ENCODE measurements around the gene C10orf105. TPM values are rescaled to one million over a fixed set of nuclear protein-coding genes. Genes with fewer than 3 reads are reported as not detected.

C10orf105 gene
- total RNA-seq, 4 donors from 2014 or later = 0.07 to 1.2 TPM; not detected in 2

- Histone ChIP-seq H3K4me3 (no peak overlapping the region), H3K27me3 (no peaks in the 10 kb centered on the region), H3K36me3 (no peaks in the 10 kb centered on the region), H3K4me1 (no peaks in the 10 kb centered on the region), H3K27ac (no peak overlapping the region), H3K9me3 (no peaks in the 10 kb centered on the region)
- no peak for DNase-seq
- intact Hi-C loops (cut with DNase I; ENCODE audit: low total_unique reads) = loop anchor here (5.0 to 10.0 kb wide), 2 partner anchors 66 to 312 kb away; partner anchors contain the start of genes CDH23 and VSIR
- TF ChIP-seq POLR2A (IDR thresholded peaks at IDR 0.05) (no peak), CTCF (IDR thresholded peaks at IDR 0.05) (no peak)
These were observed 13.1 kb downstream of the C10orf105 start for GRCh38 chr10:71706216-71707121.

GRCh38 chr10:71705582-71705981, 14.0 kb downstream of the C10orf105 start:
- no peak overlapping the region for H3K27ac ChIP-seq
- no peak for DNase-seq

GRCh38 chr10:71704816-71705215, 14.8 kb downstream of the C10orf105 start:
- Histone ChIP-seq H3K9me3 (no peaks in the 10 kb centered on the region), H3K27ac (no peak overlapping the region), H3K4me1 (no peaks in the 10 kb centered on the region), H3K27me3 (no peaks in the 10 kb centered on the region), H3K4me3 (no peak overlapping the region), H3K36me3 (no peaks in the 10 kb centered on the region)
- no peak for DNase-seq
- TF ChIP-seq CTCF (IDR thresholded peaks at IDR 0.05) (no peak), POLR2A (IDR thresholded peaks at IDR 0.05) (no peak)
- intact Hi-C loops (cut with DNase I; ENCODE audit: low total_unique reads) = loop anchor here (5.0 to 10.0 kb wide), 2 partner anchors 67 to 310 kb away; partner anchors contain the start of genes CDH23 and VSIR

More at GRCh38 chr10:71705582-71705981, 14.0 kb downstream of the C10orf105 start:
- Histone ChIP-seq H3K36me3 (no peaks in the 10 kb centered on the region), H3K4me3 (no peak overlapping the region), H3K4me1 (no peaks in the 10 kb centered on the region), H3K9me3 (no peaks in the 10 kb centered on the region), H3K27me3 (no peaks in the 10 kb centered on the region)
- intact Hi-C loops (cut with DNase I; ENCODE audit: low total_unique reads) = loop anchor here (5.0 to 10.0 kb wide), 2 partner anchors 67 to 311 kb away; partner anchors contain the start of genes CDH23 and VSIR
- no peak for TF ChIP-seq POLR2A (IDR thresholded peaks at IDR 0.05)
- TF ChIP-seq CTCF (IDR thresholded peaks at IDR 0.05) = no peak

- no peaks in the 10 kb centered on the region for H3K36me3 ChIP-seq
- H3K9me3 ChIP-seq = no peaks in the 10 kb centered on the region
- intact Hi-C loops (cut with DNase I; ENCODE audit: low total_unique reads) = loop anchor here (10.0 kb wide), 1 partner anchor 309 kb away; the partner anchor contains the start of gene CDH23
- no peaks in the 10 kb centered on the region for H3K27me3 ChIP-seq
- TF ChIP-seq POLR2A (IDR thresholded peaks at IDR 0.05) = no peak
- TF ChIP-seq CTCF (IDR thresholded peaks at IDR 0.05) = no peak
- H3K4me3 ChIP-seq = no peak overlapping the region
- H3K27ac ChIP-seq = no peak overlapping the region
- no peaks in the 10 kb centered on the region for H3K4me1 ChIP-seq
- no peak for DNase-seq
These were observed 16.0 kb downstream of the C10orf105 start for GRCh38 chr10:71703577-71703976.

Measured in uterus (tissue), 4 donors.